ENCODE data around the gene ST8SIA2.
A peak's percentile ranks its signal among the peaks of the same experiment; 100 is the strongest.
"Not testable (repeated sequence)": the region's sequence is repeated elsewhere in the genome, so short reads cannot be mapped to it uniquely, and the experiment has no call there.

The ST8SIA2 gene

DNA sequence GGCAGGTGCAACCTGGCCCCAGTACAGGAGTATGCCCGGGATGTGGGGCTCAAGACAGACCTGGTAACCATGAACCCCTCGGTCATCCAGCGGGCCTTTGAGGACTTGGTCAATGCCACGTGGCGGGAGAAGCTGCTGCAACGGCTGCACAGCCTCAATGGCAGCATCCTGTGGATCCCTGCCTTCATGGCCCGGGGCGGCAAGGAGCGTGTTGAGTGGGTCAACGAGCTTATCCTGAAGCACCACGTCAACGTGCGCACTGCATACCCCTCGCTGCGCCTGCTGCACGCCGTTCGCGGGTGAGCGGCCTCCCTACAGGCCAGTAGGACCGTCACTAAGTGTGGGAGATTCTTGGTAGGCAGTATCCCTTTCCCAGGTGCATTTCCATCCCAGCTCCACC lies 51.0 kb downstream of the ST8SIA2 start:
- DNase-seq, result no peak

GRCh38 chr15:92448370-92448769 lies 54.7 kb downstream of the ST8SIA2 start:
- no peak for DNase-seq

- no peak for DNase-seq
Observed at GRCh38 chr15:92449476-92449875, 55.8 kb downstream of the ST8SIA2 start.

GRCh38 chr15:92451225-92451825 lies 57.6 kb downstream of the ST8SIA2 start:
- DNase-seq, result no peak

GRCh38 chr15:92452143-92452542 lies 58.5 kb downstream of the ST8SIA2 start:
- DNase-seq, result no peak

DNA sequence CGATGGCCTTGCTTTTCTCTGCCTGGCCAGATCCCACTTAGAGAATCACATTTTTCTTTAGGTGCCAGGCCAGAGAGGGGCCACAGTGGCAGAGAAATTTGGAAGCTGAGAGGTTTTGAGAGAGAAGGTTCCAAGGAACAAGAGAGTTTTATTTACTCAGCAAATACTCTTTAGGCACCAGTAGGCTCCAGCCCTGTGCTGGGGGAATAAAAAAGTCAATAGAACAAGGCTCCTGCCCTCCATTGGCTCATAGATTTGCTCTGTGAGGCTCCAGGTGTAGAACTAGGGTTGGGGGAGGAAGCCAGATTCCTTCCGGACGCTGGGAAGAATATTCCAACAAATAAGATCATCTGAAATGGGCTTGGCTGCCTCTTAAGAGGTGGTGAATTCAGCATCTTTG lies 59.9 kb downstream of the ST8SIA2 start:
- no peak for DNase-seq

GRCh38 chr15:92454555-92455105 lies 60.9 kb downstream of the ST8SIA2 start:
- DNase-seq, result no peak

- no peak for DNase-seq
Observed at GRCh38 chr15:92455271-92455670, 61.6 kb downstream of the ST8SIA2 start.

- DNase-seq, result no peak
Observed at GRCh38 chr15:92457471-92458041, 63.9 kb downstream of the ST8SIA2 start.

DNA sequence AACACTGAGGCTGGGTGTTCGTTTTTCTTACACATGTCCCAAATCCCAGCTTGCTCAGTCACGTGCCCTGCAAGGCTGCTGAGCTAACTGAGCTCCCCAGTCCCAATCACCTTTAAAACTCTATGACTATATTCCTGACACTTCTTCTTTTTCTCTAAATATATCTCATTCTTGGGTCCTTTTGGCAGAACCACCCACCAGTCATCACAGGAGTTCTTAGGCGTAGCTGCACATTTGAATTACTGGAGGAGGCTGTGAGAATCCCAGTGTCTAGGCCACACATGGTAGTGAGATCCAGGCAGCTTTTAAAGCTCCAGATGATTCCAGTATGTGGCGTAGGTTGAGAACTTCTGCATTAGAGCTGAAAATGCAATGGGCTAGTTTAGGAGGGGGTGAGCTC lies 66.3 kb downstream of the ST8SIA2 start:
- no peak for DNase-seq

- DNase-seq, result no peak
Observed at GRCh38 chr15:92462424-92463125, 68.9 kb downstream of the ST8SIA2 start.

DNA sequence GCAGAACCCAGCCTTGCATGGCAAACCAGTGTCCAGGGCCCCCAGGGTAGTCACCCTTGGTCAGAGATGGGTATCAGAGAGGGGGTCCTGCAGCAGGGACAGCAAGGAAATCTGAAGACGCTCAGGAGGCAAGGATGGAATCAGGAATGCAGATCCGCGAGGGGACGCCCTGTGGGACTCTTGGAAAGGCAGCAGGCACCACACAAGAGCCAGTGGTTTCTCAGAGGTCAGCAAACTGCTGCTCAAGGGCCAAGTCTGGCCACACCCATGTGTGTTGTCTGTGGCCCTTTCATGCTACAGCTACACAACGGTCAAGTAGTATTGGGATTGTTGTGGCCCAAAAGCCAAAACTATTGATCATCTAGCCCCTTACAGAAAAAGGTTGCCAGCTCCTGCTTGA lies 69.7 kb downstream of the ST8SIA2 start:
- DNase-seq, result no peak

DNA sequence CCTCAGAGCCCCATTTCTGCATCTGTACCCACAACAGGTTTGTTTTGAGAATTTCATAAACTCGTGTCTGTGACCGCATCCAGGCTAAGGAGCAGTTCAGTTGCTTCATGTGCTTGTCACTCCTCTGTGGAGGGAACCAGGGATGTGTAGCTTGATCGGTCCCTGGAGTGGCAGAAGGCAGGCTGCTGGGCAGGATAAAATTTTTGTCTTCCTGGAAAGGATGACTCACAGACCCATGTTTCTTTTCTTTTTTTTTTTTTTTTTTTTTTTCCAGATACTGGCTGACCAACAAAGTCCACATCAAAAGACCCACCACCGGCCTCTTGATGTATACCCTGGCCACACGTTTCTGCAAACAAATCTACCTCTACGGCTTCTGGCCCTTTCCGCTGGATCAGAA lies 70.1 kb downstream of the ST8SIA2 start:
- DNase-seq, result no peak

- DNase-seq, result no peak
Observed at GRCh38 chr15:92466834-92467233, 73.2 kb downstream of the ST8SIA2 start.

GRCh38 chr15:92467245-92467644 lies 73.6 kb downstream of the ST8SIA2 start:
- no peak for DNase-seq

GRCh38 chr15:92468991-92469390 lies 75.3 kb downstream of the ST8SIA2 start:
- DNase-seq, result peak; percentile 69

- DNase-seq, result no peak
Observed at GRCh38 chr15:92471288-92471687, 77.6 kb downstream of the ST8SIA2 start.

DNA sequence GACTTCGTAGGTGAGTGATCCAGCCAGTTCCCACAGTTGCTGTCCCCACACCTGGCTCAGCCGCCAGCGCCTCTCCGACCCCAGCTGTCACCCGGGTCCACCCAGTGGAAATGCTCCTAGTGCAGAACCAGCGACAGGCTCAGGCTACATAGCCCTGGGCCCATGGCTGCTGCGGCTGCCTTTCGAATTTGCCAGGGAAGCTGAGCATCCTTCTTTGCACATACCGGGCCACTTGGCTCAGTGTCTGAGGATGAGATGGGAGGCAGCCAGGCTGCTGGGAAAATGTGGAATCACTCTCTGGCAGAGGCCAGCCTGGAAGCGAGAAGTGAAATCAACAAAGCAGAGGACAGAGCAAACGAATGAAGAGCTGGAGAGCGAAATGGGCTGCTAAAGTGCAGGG lies 80.1 kb downstream of the ST8SIA2 start:
- no peak for DNase-seq

DNA sequence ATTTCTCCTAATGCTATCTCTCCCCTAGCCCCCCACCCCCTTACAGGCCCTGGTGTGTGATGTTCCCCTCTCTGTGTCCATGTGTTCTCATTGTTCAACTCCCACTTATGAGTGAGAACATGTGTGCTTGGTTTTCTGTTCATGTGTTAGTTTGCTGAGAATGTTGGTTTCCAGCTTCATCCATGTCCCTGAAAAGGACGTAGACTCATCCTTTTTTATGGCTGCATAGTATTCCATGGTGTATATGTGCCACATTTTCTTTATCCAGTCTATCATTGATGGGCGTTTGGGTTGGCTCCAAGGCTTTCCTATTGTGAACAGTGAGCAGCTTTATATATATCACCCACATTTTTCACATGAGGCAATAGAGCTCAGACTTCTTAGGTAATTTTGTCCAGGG lies 86.0 kb downstream of the ST8SIA2 start:
- DNase-seq, result not testable (repeated sequence)

DNA sequence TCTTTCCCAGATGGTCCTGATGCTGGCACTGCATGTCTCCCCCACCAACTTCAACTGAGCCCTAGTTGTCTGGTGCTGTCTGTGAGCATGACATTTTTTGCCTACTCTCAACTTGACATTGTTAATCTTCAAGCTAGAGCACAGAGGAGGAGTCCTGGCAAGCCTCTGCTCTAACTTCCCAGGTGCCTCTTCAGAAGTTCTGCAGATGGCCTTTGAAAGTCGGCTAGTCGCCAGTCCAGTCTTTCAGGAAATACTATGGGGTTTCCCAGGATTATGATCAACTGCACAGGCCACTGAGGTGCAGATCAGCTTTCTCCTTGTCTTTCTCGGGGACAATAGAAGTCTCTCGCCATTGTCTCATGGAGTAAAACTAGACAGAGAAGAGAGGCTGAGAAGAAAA lies 86.7 kb downstream of the ST8SIA2 start:
- DNase-seq, result no peak

DNA sequence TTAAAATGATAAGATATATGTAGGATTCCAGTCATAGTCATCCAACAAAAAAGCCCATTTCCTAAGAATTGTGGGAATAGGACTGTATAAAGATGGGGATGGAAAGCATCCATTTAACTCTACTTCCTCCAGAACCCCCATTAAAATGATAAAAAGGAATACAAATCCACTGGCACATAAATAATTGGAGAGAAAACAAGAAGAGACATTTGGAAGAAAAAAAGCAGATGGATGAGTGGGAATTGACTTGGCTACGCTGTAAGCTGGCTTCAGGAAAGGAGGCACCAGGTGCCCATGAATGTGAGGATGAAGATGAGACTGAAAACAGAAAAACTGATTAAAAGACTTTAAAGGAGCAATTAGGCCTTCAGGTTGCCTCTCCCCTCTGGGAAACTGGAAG lies 91.8 kb downstream of the ST8SIA2 start:
- DNase-seq, result no peak

GRCh38 chr15:92492551-92493115 lies 99.0 kb downstream of the ST8SIA2 start:
- DNase-seq, result peak; percentile 55

GRCh38 chr15:92494806-92495336 lies 101.2 kb downstream of the ST8SIA2 start:
- DNase-seq, result no peak

GRCh38 chr15:92495446-92495845 lies 101.8 kb downstream of the ST8SIA2 start:
- no peak for DNase-seq
